IMR-90 (cell line): Measurements from ENCODE around the gene ZFP42. TPM values are rescaled to one million over a fixed set of nuclear protein-coding genes. Genes with fewer than 3 reads are reported as not detected.

ENCODE experiments used
- ATAC-seq: fragments of 200-7000 bp; cut with Tn5 transposase; 2 replicates; pipeline ENCODE4 v1.9.1; 2020; ENCODE audit warnings: low read depth, mild to moderate bottlenecking, moderate library complexity
- BruUV-seq: library from RNA; stranded (reverse); fragments of 400-500 nt; replicated peaks from 2 replicates; lab custom pipeline; 2021; lab: Mats Ljungman, UMichigan
- CTCF ChIA-PET: fragments of 300-600 bp; formaldehyde crosslinking; extraction: SDS; loops from one replicate; lab custom pipeline; 2021; ENCODE audit warnings: antibody characterized with exemption; lab: Yijun Ruan, JAX
- POLR2A ChIA-PET: fragments of 300-600 bp; sonication (Branson Sonifier 250); formaldehyde crosslinking; loops from one replicate; lab custom pipeline; 2022; ENCODE audit warnings: antibody characterized with exemption; ENCODE audit not compliant: unreplicated experiment; lab: Charles Lee
- DNase-seq: peaks from one replicate; pipeline ENCODE4 v3.0.0; 2013
- H2AFZ ChIP-seq: replicated peaks from 2 replicates; pipeline ENCODE3; 2013; ENCODE audit warnings: low read length, mild to moderate bottlenecking; ENCODE audit not compliant: poor library complexity
- H2AK5ac ChIP-seq: 2 replicates; pipeline ENCODE4 v1.6.1; 2013; ENCODE audit warnings: low read depth, low read length, inconsistent platforms
- H2AK9ac ChIP-seq: replicated peaks from 2 replicates; pipeline ENCODE3; 2013; ENCODE audit warnings: mild to moderate bottlenecking, low read depth, low read length, moderate library complexity; ENCODE audit not compliant: poor library complexity
- H2BK120ac ChIP-seq: 2 replicates; pipeline ENCODE4 v1.6.1; 2013; ENCODE audit warnings: low read depth, low read length, inconsistent platforms
- H2BK15ac ChIP-seq: 3 replicates; pipeline ENCODE4 v1.6.1; 2013; ENCODE audit warnings: low read depth, low read length, inconsistent platforms
- H2BK20ac ChIP-seq: 2 replicates; pipeline ENCODE4 v1.6.1; 2013; ENCODE audit warnings: low read depth, mild to moderate bottlenecking, inconsistent platforms, low read length, moderate library complexity
- H2BK5ac ChIP-seq: 2 replicates; pipeline ENCODE4 v1.6.1; 2013; ENCODE audit warnings: mild to moderate bottlenecking, low read depth, low read length, inconsistent platforms; ENCODE audit not compliant: poor library complexity, severe bottlenecking
- H3K14ac ChIP-seq: replicated peaks from 2 replicates; pipeline ENCODE4 v1.6.1; 2013; ENCODE audit warnings: low read depth, low read length, inconsistent platforms
- H3K18ac ChIP-seq: 2 replicates; pipeline ENCODE4 v1.6.1; 2013; ENCODE audit warnings: low read depth, low read length, control low read depth
- H3K23ac ChIP-seq: 2 replicates; pipeline ENCODE4 v1.6.1; 2013; ENCODE audit warnings: low read depth, low read length, inconsistent platforms
- H3K27ac ChIP-seq: 2 replicates; pipeline ENCODE4 v1.5.1; 2013; ENCODE audit warnings: mild to moderate bottlenecking, control low read depth, low read length; ENCODE audit not compliant: insufficient read depth
- H3K27me3 ChIP-seq: 2 replicates; pipeline ENCODE4 v1.6.1; 2013; ENCODE audit warnings: low read length; ENCODE audit not compliant: control insufficient read depth, insufficient read depth
- H3K36me3 ChIP-seq: 2 replicates; pipeline ENCODE4 v1.6.1; 2013; ENCODE audit warnings: low read length, mixed read lengths; ENCODE audit not compliant: control insufficient read depth, insufficient read depth
- H3K4ac ChIP-seq: 2 replicates; pipeline ENCODE4 v1.6.1; 2013; ENCODE audit warnings: low read depth, low read length, inconsistent platforms
- H3K4me1 ChIP-seq: 2 replicates; pipeline ENCODE4 v1.6.1; 2013; ENCODE audit warnings: low read length, mixed read lengths; ENCODE audit not compliant: control insufficient read depth, insufficient read depth
- H3K4me2 ChIP-seq: 2 replicates; pipeline ENCODE4 v1.6.1; 2013; ENCODE audit warnings: low read depth, mild to moderate bottlenecking, control low read depth, low read length, moderate library complexity
- H3K4me3 ChIP-seq: 2 replicates; pipeline ENCODE4 v1.5.1; 2013; ENCODE audit warnings: low read depth, mild to moderate bottlenecking, control low read depth, low read length, moderate library complexity; ENCODE audit not compliant: insufficient read depth
- H3K56ac ChIP-seq: 2 replicates; pipeline ENCODE4 v1.6.1; 2013; ENCODE audit warnings: low read length, inconsistent platforms; ENCODE audit not compliant: insufficient read depth; ENCODE audit errors: extremely low read depth
- H3K79me1 ChIP-seq, 2 experiments: 2 replicates each; pipeline ENCODE4 v1.6.1; 2013; ENCODE audit warnings: low read length in 2 of 2, inconsistent platforms in 1 of 2, low read depth in 1 of 2
- H3K9ac ChIP-seq: 2 replicates; pipeline ENCODE4 v1.6.1; 2013; ENCODE audit warnings: low read depth, low read length, control low read depth
- H3K9me1 ChIP-seq: 2 replicates; pipeline ENCODE4 v1.6.1; 2013; ENCODE audit warnings: low read length, inconsistent platforms; ENCODE audit not compliant: insufficient read depth
- H3K9me3 ChIP-seq: 2 replicates; pipeline ENCODE4 v1.6.1; 2013; ENCODE audit warnings: low read length; ENCODE audit not compliant: control insufficient read depth, insufficient read depth
- H4K20me1 ChIP-seq: 2 replicates; pipeline ENCODE4 v1.6.1; 2013; ENCODE audit warnings: low read length, inconsistent platforms; ENCODE audit not compliant: insufficient read depth
- H4K5ac ChIP-seq: 2 replicates; pipeline ENCODE4 v1.6.1; 2013; ENCODE audit warnings: mild to moderate bottlenecking, low read depth, low read length, control low read depth
- H4K8ac ChIP-seq, 2 experiments: 2 replicates each; pipeline ENCODE4 v1.6.1; 2013; ENCODE audit warnings: low read depth in 2 of 2, low read length in 2 of 2, control low read depth in 1 of 2, inconsistent platforms in 1 of 2
- H4K91ac ChIP-seq: 2 replicates; pipeline ENCODE4 v1.6.1; 2013; ENCODE audit warnings: low read depth, low read length, inconsistent platforms; ENCODE audit not compliant: insufficient read depth
- BHLHE40 ChIP-seq: fragments of 150-350 bp; IDR thresholded peaks from 2 replicates; pipeline ENCODE4 v1.6.1; 2016; ENCODE audit warnings: mild to moderate bottlenecking, low read depth, low read length
- MXI1 ChIP-seq: IDR thresholded peaks from 2 replicates; pipeline ENCODE4 v1.6.1; 2012; ENCODE audit warnings: low read depth, mild to moderate bottlenecking, low read length, moderate library complexity, borderline replicate concordance
- SMC3 ChIP-seq: fragments of 150-350 bp; IDR thresholded peaks from 2 replicates; pipeline ENCODE4 v1.6.1; 2016; ENCODE audit warnings: low read depth, mild to moderate bottlenecking, antibody characterized with exemption, low read length, moderate library complexity
- WGBS, 2 experiments: methylation state at CpG; one replicate each; pipeline versions ENCODE4 v1.1.5 to v1.1.7; 2013; ENCODE audit warnings: missing lambda C conversion rate in 2 of 2; ENCODE audit not compliant: insufficient read length in 1 of 2; ENCODE audit errors: extremely low coverage in 2 of 2; 5-methylcytosine and 5-hydroxymethylcytosine counted together
- dilution Hi-C: fragments of 300-500 bp; cut with HindIII; formaldehyde crosslinking; loops from one replicate; pipeline ENCODE4 v1.14.3; 2018; ENCODE audit warnings: low sequenced_read_pairs; ENCODE audit not compliant: unreplicated experiment
- in situ Hi-C: fragments of 300-500 bp; cut with MboI; formaldehyde crosslinking; loops from 3 replicates; pipeline ENCODE4 v1.14.3; 2019; ENCODE audit warnings: low sequenced_read_pairs, inconsistent platforms, mixed read lengths
- intact Hi-C: fragments of 100-400 bp; cut with micrococcal nuclease; formaldehyde crosslinking; loops from 2 replicates; pipeline ENCODE4 v1.10.0; 2022
- polyA plus RNA-seq, 3 experiments: library from polyadenylated mRNA; depleted of rRNA; stranded (reverse); fragments of >200 nt; gene quantifications; 2 replicates each; pipeline ENCODE4 v1.2.3, GENCODE V29; 2012; ENCODE audit warnings: low replicate concordance in 1 of 3
- total RNA-seq: library from RNA; depleted of rRNA; stranded (reverse); fragments of >200 nt; gene quantifications from 2 replicates; pipeline ENCODE4 v1.2.3, GENCODE V29; 2012

The ZFP42 gene
- total and polyA plus RNA-seq, 2 of the 4 experiments (the other 2 are of a cell fraction) = not detected

DNA sequence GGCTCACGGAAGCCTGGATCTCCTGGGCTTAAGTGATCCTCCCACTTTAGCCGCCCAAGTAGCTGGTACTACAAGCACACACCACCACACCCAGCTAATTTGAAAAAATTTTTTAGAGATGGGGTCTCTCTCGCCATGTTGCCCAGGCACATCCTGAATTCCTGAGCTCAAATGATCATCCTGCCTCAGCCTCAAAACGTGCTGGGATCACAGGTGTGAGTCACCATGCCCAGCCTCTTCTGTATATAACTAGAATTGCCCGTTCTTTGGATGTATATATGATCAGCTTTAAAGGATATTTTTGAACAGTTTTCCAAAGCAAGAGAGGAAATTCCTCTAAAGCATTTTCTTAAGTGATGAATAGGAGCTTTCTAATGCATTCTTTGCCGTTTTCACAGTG lies 22.7 kb downstream of the ZFP42 start:
- H2BK15ac ChIP-seq = no peak overlapping the region
- no peak overlapping the region for H2BK5ac ChIP-seq
- ATAC-seq (no peak), DNase-seq (no peak)
- H2BK20ac ChIP-seq = no peak overlapping the region
- no CpG with 5 or more reads among the region's 6 CpGs for WGBS, 2 experiments
- POLR2A ChIA-PET = no interaction called here
- H4K91ac ChIP-seq = no peak overlapping the region
- no peak overlapping the region for H3K4ac ChIP-seq
- H4K5ac ChIP-seq = no peak overlapping the region
- H2AK5ac ChIP-seq = no peak overlapping the region
- H2AK9ac ChIP-seq = no peak overlapping the region
- H2BK120ac ChIP-seq = no peak overlapping the region
- H4K20me1 ChIP-seq = no peaks in the 10 kb centered on the region
- dilution Hi-C loops (no loop called here), intact Hi-C loops (no loop called here), in situ Hi-C loops (no loop called here)
- no peaks in the 10 kb centered on the region for H3K36me3 ChIP-seq
- no peak overlapping the region for H4K8ac ChIP-seq
- no peak overlapping the region for H3K14ac ChIP-seq
- no peaks in the 10 kb centered on the region for H3K79me1 ChIP-seq
- H3K9me1 ChIP-seq = no peaks in the 10 kb centered on the region
- H3K4me2 ChIP-seq = no peak overlapping the region
- H3K9me3 ChIP-seq = no peaks in the 10 kb centered on the region
- TF ChIP-seq SMC3 (no peak), MXI1 (no peak), BHLHE40 (no peak)
- no peak overlapping the region for H2AFZ ChIP-seq
- no peaks in the 10 kb centered on the region for H3K4me1 ChIP-seq
- H3K27ac ChIP-seq = no peak overlapping the region
- no peak overlapping the region for H3K4me3 ChIP-seq
- no peak overlapping the region for H3K56ac ChIP-seq
- CTCF ChIA-PET = no interaction called here
- BruUV-seq = no TSS peak
- H3K27me3 ChIP-seq = no peaks in the 10 kb centered on the region
- no peak overlapping the region for H3K9ac ChIP-seq
- no peak overlapping the region for H3K18ac ChIP-seq
- H3K23ac ChIP-seq = no peak overlapping the region
